GM18873 (cell line): ENCODE measurements around the gene KIF13A.
"Not testable (repeated sequence)": the region's sequence is repeated elsewhere in the genome, so short reads cannot be mapped to it uniquely, and the experiment has no call there.

ENCODE experiments used
- ATAC-seq: cut with Tn5 transposase; IDR thresholded peaks from one replicate; pipeline ENCODE4 v1.9.1; 2021; ENCODE audit warnings: mild to moderate bottlenecking, moderate library complexity, moderate number of reproducible peaks; ENCODE audit not compliant: unreplicated experiment, low FRiP score

The KIF13A gene

GRCh38 chr6:17987447-17987696 is at the start of gene KIF13A:
TSS of gene KIF13A (minus strand) at chr6:17987635. CDS start at chr6:17987463, 172 bp downstream.
- no peak for ATAC-seq

GRCh38 chr6:18036781-18037180 is 49.3 kb upstream of the KIF13A start:
- ATAC-seq: no peak

- ATAC-seq: no peak
Observed at GRCh38 chr6:18035330-18035854, 48.0 kb upstream of the KIF13A start.

- ATAC-seq: no peak
Observed at GRCh38 chr6:18034798-18035202, 47.4 kb upstream of the KIF13A start.

- no peak for ATAC-seq
Observed at GRCh38 chr6:18031680-18032256, 44.3 kb upstream of the KIF13A start.

GRCh38 chr6:18031189-18031588 is 43.8 kb upstream of the KIF13A start:
- no peak for ATAC-seq

- no peak for ATAC-seq
Observed at GRCh38 chr6:18028332-18028731, 40.9 kb upstream of the KIF13A start.

- no peak for ATAC-seq
Observed at GRCh38 chr6:18025596-18025995, 38.2 kb upstream of the KIF13A start.

- no peak for ATAC-seq
Observed at GRCh38 chr6:18024876-18025275, 37.4 kb upstream of the KIF13A start.

- no peak for ATAC-seq
Observed at GRCh38 chr6:18023891-18024290, 36.5 kb upstream of the KIF13A start.

GRCh38 chr6:18022398-18023231 is 35.2 kb upstream of the KIF13A start:
- no peak for ATAC-seq

GRCh38 chr6:18021166-18021850 is 33.9 kb upstream of the KIF13A start:
- ATAC-seq: no peak

GRCh38 chr6:18020545-18020944 is 33.1 kb upstream of the KIF13A start:
- ATAC-seq: not testable (repeated sequence)

GRCh38 chr6:18019539-18020534 is 32.4 kb upstream of the KIF13A start:
- ATAC-seq: no peak

GRCh38 chr6:18019133-18019532 is 31.7 kb upstream of the KIF13A start:
- ATAC-seq: not testable (repeated sequence)

- no peak for ATAC-seq
Observed at GRCh38 chr6:18016698-18017097, 29.3 kb upstream of the KIF13A start.

- no peak for ATAC-seq
Observed at GRCh38 chr6:18016133-18016532, 28.7 kb upstream of the KIF13A start.

GRCh38 chr6:18011287-18011686 is 23.9 kb upstream of the KIF13A start:
- ATAC-seq: no peak

GRCh38 chr6:18010540-18010939 is 23.1 kb upstream of the KIF13A start:
- ATAC-seq: not testable (repeated sequence)

- no peak for ATAC-seq
Observed at GRCh38 chr6:18004256-18004985, 17.0 kb upstream of the KIF13A start.
